HG03108 (cell line): Measurements from ENCODE around the gene TPBGL.

Source experiments
- ATAC-seq: cut with Tn5 transposase; IDR thresholded peaks from one replicate; pipeline ENCODE4 v1.9.1; 2021; ENCODE audit warnings: moderate library complexity; ENCODE audit not compliant: unreplicated experiment

Gene TPBGL

DNA sequence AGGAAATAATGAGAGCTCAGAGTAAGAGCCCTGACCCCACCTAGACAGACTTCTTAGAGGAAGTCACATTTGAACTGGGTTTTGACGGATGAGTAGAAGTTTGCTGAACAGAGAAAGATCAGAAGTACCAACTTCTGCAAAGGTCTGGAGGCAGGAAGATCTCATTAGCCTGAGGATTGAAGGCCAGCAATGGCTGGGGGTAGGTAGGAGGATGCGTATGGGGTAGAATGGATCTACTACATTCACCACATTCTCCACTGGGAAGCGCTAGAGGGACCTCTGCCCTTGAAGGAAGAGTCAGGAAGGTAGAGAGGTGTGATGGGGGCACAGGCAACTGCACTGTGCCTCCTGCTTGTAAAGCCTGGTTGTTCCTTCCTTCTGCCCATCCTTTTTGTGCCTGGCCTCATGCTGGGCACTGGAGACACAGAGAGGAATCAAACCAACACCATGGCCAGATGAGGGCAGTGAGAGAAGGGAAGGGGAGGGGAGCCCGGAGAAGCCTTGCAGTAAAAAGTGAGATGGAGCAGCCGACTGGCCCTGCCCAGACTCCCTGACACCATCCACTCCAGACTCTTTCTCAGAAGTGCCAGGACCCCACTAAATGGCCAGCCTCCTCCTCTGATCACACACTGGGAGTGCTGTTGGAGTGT, 4.9 kb downstream of the TPBGL start:
- no peak for ATAC-seq

- no peak for ATAC-seq
Observed at GRCh38 chr11:75246006-75246670, 5.6 kb downstream of the TPBGL start.

DNA sequence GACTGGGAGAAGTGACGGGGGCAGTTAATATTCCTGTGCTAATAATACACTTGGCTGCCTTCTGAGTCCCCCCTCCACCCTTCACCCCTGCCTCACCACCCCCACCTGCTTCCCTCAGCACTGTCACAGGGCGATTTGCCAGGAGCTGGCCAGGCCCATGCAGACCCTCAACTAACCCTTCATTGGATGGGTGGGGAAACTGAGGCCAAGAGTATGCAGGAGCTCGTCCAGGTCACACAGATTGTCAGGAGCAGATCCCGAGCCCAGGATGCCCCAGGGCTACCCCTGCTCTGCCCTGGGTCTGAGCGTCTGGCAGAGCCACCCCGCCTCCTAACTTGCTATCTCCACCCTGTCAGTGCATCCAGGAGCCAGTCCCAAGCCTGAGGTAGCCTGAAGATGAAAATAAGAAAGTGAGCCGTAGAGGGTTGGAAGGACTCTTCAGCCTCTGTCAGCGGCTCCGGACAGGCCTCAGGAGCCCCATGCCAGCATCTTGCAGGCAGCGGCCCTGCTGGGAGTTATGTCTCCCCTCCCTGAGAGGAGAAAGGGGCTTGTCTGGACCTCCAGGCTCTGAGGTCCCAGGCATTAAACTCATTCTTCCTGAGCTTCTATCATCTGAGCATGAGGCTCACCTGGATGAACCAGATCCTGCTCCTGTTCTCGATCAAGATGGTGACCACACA, 6.2 kb downstream of the TPBGL start:
- ATAC-seq, result no peak

- ATAC-seq, result no peak
Observed at GRCh38 chr11:75248924-75249256, 8.3 kb downstream of the TPBGL start.

DNA sequence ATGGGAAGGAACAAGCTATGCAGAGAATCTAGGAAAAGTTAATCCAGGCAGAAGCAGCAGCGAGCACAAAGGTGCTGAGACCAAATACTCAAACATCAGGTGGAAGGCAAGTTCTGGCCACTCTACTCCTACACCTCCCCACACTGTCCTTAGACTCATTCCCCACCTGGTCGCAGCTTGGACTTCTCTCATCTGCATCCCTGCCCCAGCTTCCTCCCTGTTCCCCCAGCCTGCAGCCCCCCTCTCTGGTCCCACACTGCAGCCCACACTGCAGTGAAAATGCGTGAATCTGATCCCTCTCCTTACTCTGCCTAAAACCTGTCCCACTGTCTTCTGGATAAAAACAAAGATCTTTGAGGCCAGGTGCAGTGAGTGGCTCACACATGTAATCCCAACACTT, 9.1 kb downstream of the TPBGL start:
- no peak for ATAC-seq

DNA sequence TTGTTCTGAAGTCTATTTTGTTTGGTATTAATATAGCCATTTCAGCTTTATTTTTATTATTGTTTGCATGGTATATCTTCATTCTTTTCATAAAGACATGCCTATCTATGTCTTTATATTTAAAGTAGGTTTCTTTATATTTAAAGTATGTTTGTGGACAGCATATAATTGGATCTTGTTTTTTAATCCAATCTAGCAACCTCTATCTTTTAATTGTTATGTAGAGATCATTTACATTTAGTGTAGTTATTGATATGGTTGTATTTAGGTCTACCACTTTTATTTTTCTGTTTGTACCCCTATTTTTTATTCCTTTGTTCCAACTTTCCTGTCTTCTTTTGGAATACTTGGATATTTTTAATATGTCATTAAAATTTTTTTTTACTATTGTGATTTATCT, 13.8 kb downstream of the TPBGL start:
- ATAC-seq, result no peak

DNA sequence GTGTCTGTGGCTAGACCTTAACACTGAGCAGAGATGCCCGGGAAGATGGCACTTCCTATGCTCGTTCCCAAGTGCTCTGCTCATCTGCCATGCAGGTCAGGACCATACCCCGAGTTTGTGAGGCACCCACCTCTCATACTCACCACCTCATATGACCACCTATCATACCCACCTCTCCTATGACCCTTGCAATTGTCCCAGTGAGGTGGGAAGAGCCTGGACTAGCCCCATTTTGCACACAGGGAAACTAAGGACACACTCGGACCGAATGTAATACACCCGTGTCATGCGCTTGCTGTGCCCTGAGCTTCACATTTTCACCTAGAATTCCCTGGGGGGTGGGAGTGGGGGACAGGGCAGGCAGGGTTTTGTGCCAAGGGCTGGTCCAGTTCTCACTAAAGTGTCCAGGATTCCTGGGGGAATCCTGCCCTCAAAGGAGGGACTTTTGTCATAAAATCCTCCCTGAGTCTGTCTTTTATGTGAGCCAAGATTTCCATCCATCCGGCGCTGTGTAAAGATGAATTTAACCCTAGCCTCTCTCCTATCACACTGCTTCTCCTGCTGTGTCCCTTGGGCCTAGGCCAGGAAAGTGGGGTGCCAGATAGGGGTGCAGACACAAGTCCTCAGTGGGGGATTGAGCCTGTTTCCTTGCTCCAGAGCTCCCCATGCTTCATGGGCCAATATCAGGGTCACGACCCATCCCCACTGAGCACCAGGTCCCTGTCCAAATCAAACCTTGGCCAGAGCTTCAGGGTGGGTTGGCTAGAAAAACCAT, 20.0 kb downstream of the TPBGL start:
- ATAC-seq, result no peak

- no peak for ATAC-seq
Observed at GRCh38 chr11:75261902-75262361, 21.4 kb downstream of the TPBGL start.

GRCh38 chr11:75262436-75262835, 21.9 kb downstream of the TPBGL start:
- no peak for ATAC-seq

- no peak for ATAC-seq
Observed at GRCh38 chr11:75262961-75263852, 22.6 kb downstream of the TPBGL start.

- ATAC-seq, result no peak
Observed at GRCh38 chr11:75263944-75264349, 23.4 kb downstream of the TPBGL start.

GRCh38 chr11:75264356-75264755, 23.8 kb downstream of the TPBGL start:
- no peak for ATAC-seq

DNA sequence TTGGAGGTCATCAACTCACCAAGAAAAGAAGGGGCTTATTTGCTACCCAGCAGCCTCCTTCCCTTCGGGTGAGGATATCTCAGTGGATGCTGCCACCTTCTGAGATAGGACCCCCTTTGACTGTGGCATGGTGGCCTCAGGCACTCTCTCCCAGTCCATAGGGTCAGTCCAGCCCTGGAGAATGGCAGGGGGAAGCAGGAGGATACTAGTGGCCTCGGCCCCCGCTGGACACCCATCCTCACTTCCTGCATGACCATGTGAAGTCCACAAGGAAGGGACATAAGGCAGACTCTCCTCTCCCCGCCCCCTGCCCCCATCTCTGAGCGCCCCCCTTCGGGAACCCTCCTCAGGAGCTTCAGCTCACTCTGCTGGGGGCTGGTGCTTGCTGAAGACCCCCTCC, 24.4 kb downstream of the TPBGL start:
- no peak for ATAC-seq

GRCh38 chr11:75265851-75266531, 25.4 kb downstream of the TPBGL start:
- no peak for ATAC-seq

- ATAC-seq, result no peak
Observed at GRCh38 chr11:75267171-75267970, 26.8 kb downstream of the TPBGL start.

GRCh38 chr11:75268626-75269366, 28.2 kb downstream of the TPBGL start:
- no peak for ATAC-seq

GRCh38 chr11:75269367-75269660, 28.7 kb downstream of the TPBGL start:
- ATAC-seq, result no peak

- no peak for ATAC-seq
Observed at GRCh38 chr11:75269896-75270295, 29.3 kb downstream of the TPBGL start.
